Tongue (tissue), 2 donors: ENCODE data around the gene MROH9. TPM values are rescaled to one million over a fixed set of nuclear protein-coding genes. Genes with fewer than 3 reads are reported as not detected.

Experiments
- DNase-seq: peaks from one replicate; pipeline ENCODE4 v3.0.0-alpha.2; 2015
- total RNA-seq: library from RNA; depleted of rRNA; stranded (reverse); fragments of >200 nt; gene quantifications from one replicate; pipeline ENCODE4 v1.2.3, GENCODE V29; 2014

Gene MROH9
- total RNA-seq, 1 donor from 2014 or later = not detected

DNA sequence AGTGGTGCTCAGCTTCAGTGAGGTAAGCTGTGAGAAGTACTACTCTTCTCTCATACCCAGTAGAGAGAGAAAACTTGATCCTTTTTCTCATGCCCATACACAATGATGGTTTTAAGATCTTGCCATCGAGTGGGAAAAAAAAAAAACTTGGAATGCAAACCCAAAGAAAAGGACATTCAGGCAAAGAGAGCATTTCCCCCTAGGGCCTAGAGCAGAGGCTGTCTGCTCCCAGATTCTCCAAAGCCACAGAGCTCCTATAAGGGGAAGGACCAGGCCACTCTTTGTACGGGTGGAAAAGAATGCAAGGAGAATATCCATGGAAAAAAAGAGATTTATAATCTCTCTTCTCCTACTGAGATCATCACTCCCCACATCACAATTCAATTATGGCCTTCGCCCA, 34.9 kb downstream of the MROH9 start:
- DNase-seq = no peak

DNA sequence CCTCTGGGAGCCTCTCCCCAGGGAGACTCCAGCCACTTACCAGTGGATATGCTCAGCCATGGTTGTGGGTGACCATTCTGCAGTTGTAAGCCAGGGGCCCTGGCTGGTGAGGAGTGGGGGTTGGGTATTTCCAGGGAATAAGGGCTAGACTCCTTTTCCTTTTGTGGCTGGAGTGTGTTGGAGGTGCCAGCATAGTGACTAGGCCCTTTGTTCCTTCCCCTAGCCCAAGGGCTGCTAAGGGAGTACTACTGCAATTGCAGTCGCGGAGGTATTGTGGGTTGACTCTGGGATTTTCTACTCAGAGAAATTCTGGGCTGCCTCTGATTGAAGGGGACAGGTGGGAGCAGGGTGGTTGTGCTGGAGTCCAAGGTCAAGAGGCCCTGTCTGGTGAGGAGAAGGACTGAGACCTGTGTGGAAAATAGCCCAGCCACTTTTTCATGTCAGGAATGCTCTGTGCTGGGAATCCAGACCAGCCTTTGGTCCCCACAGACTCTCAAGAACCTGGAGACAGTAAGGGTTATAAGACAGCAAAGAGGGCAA, 43.1 kb downstream of the MROH9 start:
- DNase-seq = peak; percentile 69

DNA sequence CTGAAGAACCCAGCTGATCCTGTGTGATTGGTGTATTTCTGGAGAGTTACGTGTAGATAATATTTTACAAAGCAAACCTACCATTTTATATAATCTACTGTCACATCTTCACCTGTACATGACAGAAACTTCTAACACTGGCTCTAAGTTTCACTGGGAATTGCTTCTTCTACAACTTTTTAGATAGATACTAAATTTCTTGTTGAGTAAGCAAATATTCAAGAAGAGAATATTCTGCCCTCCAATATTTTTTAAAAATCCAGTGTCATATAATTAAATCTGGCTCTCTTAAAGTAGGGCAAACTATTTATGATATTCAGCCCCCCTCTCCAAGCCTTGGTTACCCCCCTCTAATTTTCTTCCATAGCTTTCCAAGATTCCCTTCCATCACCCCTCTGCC, 50.1 kb downstream of the MROH9 start:
- no peak for DNase-seq

DNA sequence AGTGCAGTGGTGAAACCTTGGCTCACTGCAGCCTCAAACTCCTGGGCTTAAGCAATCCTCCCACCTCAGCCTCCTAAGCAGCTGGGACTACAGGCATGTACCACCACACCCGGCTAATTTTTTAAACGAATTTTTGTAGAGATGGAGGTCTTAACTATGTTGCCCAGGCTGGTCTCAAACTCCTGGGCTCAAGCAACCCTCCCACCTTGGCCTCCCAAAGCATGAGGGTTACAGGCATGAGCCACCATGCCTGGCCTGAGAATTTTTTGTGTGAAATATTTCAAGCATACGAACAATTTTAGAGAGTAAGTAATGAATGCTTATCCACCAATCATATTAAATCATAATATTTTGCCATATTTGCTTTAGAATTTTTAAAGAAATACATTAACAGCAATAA, 51.6 kb downstream of the MROH9 start:
- DNase-seq = no peak

DNA sequence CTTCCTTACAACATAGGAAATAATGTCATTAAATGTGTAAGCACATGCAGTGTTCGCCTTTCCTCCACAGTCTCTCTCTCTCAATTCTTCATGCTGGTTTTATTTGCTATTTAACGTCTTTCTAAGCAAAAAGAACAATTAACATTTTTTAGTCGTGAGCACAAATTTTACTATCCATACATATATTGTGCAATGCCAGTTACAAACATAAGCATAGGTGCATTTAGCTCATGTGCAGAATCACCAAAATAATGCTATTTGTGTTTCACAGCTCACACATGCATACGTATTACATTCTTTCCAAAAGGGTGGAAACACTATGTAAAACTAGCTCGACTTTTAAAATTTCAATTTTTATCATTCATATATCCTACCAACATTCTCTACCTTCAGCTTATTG, 52.1 kb downstream of the MROH9 start:
- DNase-seq = no peak

DNA sequence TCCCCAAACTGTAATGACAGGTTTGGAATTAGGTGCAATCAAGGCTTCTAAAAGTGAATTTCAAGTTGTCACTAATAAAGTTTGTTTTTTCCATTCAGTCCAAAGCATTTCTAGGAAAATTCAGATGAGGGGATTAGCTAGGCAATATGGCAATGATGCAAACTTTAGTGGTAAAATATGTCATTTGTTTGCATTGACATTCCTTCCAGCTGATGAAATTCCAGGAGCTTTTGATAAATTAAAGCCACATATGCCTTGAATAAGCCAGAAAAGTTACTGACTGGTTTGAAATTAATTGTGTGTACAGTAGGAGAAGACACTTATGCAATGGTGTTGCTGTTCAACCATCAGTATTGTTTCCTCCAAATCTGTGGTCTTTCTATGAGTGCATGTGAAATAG, 57.8 kb downstream of the MROH9 start:
- DNase-seq = no peak

DNA sequence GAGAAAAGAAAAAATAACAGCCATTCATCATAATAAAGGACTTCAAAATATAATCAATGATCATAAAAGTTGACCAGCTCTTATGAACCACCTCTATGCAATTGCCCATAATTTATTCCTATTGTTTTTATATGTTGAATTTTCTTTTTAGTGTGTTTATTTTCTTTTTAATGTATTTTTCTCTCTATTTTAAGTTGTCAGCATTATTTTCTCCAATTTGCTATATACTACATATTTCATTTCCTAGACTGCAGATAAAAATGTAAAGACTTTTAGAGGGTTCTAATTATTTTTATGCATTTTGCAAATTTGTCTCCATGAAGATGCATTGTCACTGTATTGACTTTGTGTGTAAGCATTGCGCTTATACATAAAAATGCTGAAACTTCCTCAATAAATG, 58.4 kb downstream of the MROH9 start:
- no peak for DNase-seq

DNA sequence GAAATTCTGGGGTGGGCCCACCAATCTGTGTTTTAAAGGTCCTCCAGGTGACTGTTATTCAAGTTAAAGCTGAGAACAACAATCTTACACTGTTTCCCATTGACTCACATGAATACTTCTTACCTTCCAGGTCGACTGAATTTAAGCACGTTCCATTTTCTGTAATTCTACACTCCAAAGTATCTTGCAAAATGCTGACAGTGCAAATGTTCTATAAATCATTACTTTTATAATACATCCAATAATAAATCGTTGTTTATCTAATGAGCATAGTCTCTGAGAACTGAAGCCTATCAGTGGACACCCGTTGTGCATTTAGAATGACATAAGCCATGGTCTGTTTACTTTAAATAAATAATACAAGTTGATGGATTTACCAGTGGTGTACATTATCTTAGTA, 79.5 kb downstream of the MROH9 start:
- no peak for DNase-seq

DNA sequence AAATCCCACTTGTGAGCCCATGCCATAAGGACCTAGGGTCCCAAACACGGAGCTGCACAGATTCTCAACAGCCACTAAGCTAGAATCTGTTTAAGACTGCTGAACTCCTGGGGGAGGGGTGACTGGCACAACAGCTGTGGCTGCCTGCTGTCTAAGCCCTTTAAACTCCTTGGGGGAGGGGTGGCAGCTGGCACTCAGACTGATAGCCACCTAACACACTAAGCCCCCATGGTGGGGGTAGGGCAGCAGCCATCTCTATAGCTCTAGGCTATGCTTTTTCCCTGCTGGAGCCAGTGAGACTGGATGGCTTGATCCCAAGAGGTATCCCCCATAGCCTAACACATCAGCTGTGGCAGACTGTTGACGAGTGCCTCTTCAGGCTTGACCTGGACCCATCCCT, 82.1 kb downstream of the MROH9 start:
- peak; percentile 87 for DNase-seq

DNA sequence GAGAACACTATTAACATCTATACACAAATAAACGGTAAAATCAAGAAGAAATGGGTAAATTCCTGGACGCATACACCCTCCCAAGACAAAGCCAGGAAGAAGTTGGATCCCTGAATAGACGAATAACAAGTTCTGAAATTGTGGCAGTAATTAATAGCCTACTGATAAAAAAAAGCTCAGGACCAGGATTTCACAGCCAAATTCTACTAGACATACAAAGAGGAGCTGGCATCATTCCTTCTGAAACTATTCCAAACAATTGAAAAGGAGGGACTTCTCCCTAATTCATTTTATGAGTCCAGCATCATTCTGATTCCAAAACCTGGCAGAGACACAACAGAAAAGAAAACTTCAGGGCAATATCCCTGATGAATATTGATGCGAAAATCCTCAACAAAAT, 84.6 kb downstream of the MROH9 start:
- DNase-seq = no peak

DNA sequence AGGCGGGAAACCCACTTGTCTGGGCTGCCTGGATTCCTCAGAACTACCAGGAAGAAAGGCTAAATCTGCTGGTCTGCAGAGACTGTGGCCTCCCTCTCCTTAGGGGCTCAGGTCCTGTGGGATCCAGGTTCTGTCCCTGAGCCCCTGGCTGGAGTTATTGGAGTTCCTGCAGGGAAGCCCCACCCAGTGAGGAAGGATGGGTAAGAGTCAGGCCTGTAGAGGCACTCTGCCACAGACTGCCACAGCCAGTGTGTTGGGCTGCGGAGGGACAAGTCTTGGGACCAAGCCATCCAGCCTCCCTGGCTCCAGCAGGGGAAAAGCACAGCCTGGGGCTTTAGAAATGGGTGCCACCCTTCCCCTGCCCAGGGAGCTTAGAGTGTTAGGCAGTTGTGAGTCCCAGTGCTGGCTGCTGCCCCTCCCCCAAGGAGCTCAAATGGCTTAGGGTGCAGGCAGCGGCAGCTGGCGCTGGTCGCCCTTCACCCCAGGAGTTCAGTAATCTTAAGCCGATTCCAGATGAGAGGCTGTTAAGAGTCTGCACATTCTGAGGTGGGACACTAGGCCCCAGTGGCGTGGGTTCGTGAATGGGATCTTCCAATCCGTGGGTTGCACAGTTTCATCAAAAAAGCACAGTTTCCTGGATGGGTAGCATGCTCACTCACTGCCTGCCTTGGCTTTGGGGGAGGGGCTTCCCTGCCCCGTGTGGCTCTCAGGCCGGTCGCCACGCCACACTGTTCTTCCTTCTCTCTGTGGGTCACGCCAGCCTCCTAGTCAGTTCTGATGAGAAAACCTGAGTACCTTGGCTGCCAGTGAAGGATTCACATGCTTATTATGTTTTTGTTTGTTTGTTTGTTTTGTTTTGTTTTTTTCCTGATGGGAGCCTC, 97.7 kb downstream of the MROH9 start:
- DNase-seq = no peak

DNA sequence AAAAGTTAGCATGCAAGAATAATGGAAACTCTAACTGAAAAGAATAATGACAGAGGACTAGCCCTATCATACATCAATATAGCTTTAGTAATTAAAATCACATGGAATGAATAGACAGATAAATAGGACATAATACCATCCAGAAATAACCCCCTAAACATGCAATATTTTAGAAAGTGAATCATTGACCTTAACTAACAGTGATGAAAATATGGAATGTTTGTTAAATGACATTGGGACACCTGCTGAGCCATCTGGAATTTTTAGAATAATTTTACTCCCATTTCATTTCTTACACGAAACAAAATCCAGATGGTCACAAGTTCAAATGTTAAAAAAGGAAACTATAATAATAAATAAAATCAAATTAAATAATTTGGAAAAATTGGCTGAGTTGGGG, 102.3 kb downstream of the MROH9 start:
- DNase-seq = no peak

DNA sequence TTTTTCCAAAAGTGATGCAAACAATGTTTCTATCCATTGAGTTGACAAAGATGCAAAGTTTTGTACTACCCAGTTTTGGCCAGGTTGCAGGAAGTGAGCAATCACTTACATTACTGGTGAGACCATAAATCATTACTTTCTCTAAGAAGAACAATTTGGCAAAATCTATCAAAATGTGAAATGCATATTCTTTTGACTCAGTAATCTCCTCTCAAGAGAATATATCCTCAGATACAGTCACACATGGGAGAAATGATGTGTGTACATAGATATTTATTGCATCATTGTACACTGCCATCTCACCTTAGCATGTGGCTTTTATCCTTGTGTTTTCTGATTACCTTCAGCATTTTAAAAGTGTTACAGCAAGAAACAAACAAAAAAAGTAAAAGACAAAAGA, 103.0 kb downstream of the MROH9 start:
- DNase-seq = no peak

DNA sequence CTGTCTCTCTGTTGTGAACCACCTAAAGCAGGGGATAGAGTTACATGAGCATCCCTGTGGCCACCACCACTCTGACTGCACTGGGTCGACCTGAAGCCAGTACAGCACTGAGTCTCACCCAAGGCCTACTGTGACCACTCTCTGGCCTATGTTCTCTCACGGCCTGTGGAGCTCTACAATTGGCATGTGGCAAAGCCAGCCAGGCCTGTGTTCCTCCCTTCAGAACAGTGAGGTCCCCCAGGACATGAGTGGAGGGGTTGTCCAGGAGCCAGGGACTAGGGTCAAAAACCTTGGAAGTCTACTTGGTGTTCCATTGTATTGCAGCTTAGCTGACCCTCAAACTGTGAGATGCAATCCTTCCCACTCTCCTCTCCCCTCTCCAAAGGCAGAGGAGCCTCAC, 112.7 kb downstream of the MROH9 start:
- DNase-seq = no peak

DNA sequence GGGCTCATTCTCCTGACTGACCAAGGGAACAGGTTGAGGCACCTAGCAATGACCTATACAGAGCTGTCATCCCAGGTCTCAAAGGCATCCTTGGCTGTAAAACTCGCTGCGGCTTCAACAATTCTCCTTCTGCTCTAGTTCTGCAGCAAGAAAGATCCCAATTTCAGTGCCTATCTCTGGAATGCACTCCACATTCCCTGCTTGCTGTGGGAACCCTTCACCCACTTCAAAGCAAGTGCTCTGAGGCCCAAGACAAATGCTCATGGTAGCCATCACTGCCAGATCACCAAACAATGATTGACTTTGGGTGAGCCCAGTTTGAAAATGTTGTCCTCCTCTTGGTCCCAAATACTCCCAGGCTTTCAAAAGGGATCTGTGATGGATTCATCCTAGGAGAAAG, 117.6 kb downstream of the MROH9 start:
- no peak for DNase-seq

DNA sequence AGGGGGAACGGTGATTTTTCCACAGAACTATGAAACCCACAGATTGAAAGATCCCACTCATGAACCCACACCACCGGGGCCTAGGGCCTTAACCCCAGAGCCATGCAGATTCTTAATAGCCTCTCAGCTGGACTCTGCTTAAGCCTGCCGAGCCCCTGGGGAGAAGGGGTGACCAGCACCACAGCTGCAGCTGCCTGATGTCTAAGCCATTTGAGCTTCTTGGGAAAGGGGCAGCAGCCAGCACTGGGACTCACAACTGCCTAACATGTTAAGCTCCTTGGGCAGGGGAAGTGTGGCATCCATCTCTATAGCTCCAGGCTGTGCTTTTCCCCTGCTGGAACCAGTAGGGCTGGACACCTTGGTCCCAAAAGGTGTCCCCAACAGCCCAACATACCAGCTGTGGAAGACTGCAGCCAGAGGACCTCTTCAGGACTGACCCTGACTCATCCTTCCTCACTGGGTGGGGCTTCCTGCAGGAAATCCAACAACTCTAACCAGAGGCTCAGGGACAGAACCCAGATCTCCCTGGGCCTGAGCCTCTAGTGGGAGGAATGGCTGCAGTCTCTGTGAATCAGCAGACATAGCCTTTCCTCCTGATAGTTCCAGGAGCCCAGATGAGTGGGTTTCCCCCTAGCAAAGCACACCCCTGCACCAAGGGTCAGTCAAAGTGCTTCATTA, 120.8 kb downstream of the MROH9 start:
- DNase-seq = no peak

DNA sequence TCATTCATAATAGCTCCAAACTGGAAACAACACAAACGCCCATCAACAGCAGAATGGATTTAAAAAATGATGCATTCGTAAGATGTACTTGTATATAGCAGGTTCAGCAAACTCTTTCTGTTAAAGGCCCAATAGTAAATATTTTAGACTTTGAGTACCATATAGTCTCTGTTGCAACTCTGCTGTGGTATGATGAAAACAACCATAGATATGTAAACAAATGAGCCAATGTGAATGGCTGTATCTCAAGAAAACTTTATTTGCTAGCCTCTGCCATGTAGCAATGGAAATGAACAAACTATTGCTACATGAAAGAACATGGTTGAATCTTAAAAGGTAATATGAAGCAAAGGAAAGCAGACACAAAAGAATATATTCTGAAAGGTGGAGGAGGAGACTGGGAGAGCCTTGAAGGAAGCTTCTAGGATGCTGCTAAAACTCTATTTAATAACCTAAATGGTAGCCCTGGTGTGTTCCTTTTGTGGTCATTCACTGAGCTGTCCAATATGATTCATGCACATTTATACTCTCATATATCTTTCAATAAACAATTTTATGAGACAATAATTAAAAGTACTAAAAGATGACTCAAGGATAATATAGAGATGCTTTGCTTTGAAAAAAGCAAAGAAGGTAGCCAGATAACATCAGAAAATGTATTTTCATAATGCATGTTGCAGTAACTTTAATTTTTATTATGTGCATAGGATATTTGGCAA, 126.2 kb downstream of the MROH9 start:
- no peak for DNase-seq

DNA sequence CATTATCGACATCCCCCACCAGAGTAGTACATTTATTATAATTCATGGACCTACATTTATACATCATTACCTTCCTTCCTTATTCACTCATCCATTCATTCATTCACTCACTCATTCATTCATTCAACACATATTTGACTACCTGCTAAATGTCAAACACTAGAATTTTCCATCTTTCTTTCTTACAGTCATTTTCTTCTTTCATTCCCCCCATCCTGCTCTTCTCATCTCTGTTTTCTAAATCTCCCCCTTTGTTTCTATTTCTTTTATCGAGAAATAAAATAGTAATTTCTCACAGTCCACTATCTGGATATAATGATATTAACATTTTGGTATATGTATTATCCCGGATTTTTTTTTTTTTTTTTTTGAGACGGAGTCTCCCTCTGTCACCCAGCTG, 127.6 kb downstream of the MROH9 start:
- no peak for DNase-seq

DNA sequence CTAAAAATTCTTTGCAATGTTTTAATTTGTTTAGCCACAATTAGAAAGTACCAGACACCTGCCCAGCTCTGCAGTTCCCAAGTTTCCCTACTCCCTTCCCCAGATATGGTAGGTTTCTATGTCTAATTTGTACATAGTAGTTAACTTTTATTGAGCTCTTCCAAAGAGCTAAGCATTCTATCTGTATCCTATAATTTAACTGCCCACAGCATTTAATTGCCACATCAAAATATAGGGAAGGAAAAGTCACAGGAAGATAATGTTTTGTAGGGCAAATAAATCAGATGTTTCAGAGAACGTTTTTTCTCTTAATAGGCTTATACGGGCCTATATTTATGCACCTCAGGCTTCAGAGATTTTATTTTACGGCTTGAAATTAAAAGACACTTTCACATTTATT, 139.7 kb downstream of the MROH9 start:
- no peak for DNase-seq

DNA sequence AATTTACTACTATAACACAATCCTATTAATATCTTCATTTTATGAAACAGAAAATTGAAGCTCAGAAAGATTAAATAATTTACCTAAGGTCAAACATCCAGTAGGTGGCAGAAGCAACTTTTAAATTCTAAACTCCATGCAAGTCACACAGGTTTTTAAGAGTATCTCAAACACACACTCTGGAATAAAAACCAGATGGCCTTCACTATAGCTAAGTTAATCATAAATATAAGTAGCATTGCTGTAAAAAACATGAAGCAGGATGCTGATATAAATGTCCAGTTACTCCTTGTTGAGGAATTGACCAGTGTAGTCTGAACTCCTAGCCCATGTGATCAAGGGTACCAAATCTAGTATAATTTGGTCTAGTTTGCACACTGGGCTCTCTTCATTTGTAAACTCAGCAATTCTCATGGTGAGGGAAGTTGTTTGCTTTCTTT, 146.0 kb downstream of the MROH9 start:
- peak; percentile 70 for DNase-seq

DNA sequence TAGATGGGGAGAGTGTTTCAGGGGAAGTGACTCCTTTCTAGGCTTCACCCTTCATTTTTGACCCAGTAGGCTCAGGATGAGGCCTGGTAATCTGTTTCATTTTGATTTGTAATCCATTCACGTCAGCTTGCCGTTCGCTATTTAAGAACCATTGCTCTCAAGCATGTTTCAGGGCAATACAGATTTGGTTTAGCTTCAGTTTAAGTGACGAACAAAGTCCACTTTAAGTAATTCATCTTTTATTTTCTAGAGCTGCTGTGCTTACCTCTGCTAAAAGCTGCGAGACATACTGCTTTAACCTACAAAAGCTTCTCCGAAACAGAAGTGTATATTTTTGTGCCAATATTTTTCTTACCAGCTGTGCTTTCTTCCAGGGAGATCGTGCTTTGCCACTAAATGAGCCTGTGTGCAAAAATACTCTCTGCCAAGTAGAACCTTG, 146.4 kb downstream of the MROH9 start:
- peak; percentile 26 for DNase-seq

DNA sequence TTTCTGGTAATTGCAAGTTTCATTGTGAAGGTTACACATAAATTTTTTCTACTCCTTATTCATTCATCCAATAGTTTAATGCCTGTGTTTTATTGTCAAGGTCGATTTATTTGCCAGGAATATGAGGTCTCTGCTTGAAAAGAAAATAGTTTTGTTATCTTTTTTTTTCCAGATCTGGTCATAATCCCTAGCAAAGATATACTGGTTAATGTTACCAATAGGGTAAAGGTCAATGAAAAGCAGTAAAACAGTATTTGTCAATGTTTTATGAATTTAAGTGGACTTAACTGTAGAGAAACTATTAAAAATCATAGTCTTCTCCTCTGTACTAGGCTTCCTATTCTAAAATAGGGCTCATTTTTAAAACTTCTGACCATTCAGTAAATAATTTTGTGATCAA, 147.3 kb downstream of the MROH9 start:
- DNase-seq = no peak

DNA sequence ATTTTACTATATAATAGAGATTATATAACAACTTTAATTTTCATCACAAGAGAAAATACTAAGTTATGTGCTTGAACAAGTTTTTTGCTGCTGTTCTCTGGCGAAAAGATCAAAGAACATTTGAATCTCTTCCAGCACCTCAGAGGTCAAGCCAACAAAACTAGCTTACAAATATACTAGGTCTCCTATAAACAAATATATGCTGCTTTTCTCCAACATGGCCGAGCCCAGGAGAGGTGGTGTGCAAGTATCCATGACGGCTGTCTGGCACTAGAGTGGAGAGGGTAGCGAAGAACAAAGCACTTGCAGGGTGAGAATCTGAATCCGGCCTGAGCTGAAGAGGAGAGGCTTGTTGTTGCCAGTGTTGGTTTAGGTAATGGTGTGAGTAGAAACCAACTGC, 147.9 kb downstream of the MROH9 start:
- no peak for DNase-seq
